AG10803 (cell line): ENCODE results near the gene KCNH1.

Source experiments
- DNase-seq: peaks from one replicate; pipeline ENCODE4 v3.0.0; 2010; ENCODE audit warnings: low read depth
- H3K4me3 ChIP-seq: 2 replicates; pipeline ENCODE4 v1.5.1; 2011; ENCODE audit warnings: mild to moderate bottlenecking, low read length, control low read depth
- CTCF ChIP-seq: conservative IDR thresholded peaks from 2 replicates; pipeline ENCODE4 v1.5.1; 2011; ENCODE audit warnings: mild to moderate bottlenecking, low read length, control low read depth, inconsistent platforms

The KCNH1 gene

GRCh38 chr1:210650403-210650802 is 483.5 kb downstream of the KCNH1 start:
- no peak for DNase-seq
- no peak for TF ChIP-seq CTCF
- H3K4me3 ChIP-seq, result no peak overlapping the region

GRCh38 chr1:210648588-210649269 is 485.2 kb downstream of the KCNH1 start:
- no peak overlapping the region for H3K4me3 ChIP-seq
- TF ChIP-seq CTCF, result no peak
- no peak for DNase-seq

GRCh38 chr1:210647406-210648333 is 486.3 kb downstream of the KCNH1 start:
- peak; percentile 40 for DNase-seq
- no peak overlapping the region for H3K4me3 ChIP-seq
- no peak for TF ChIP-seq CTCF

GRCh38 chr1:210646258-210646616 is 487.7 kb downstream of the KCNH1 start:
- H3K4me3 ChIP-seq, result no peak overlapping the region
- TF ChIP-seq CTCF, result no peak
- no peak for DNase-seq

GRCh38 chr1:210645582-210646257 is 488.2 kb downstream of the KCNH1 start:
- no peak overlapping the region for H3K4me3 ChIP-seq
- no peak for DNase-seq
- TF ChIP-seq CTCF, result no peak

- no peak for TF ChIP-seq CTCF
- no peak for DNase-seq
These were observed 492.4 kb downstream of the KCNH1 start for GRCh38 chr1:210641582-210641981.

More at GRCh38 chr1:210641582-210641981, 492.4 kb downstream of the KCNH1 start:
- H3K4me3 ChIP-seq, result no peak overlapping the region
